Ovary (tissue), 3 donors: ENCODE measurements around the gene CPA5.

ENCODE experiments used
- CTCF ChIP-seq, 3 donors: fragments of 450-650 bp in 2 of 3; fragments of 200-600 bp in 1 of 3; IDR thresholded peaks; one replicate each; pipeline versions ENCODE4 v1.5.1 to v1.8.0; 2016 to 2022; ENCODE audit warnings: antibody characterized with exemption in 3 of 3, mild to moderate bottlenecking in 1 of 3
- EP300 ChIP-seq: sonication (generic); formaldehyde crosslinking; IDR thresholded peaks from one replicate; pipeline ENCODE4 v1.6.1; 2017; ENCODE audit warnings: antibody characterized with exemption
- POLR2A ChIP-seq: fragments of 450-650 bp; IDR thresholded peaks from one replicate; pipeline ENCODE4 v1.6.1; 2017; ENCODE audit warnings: antibody characterized with exemption, mild to moderate bottlenecking, moderate library complexity
- donor health status: DM: no; HTN: no; CAD: no.

- no peak for TF ChIP-seq CTCF (IDR thresholded peaks at IDR 0.05)
- TF ChIP-seq POLR2A: no peak
- TF ChIP-seq EP300: no peak
Observed at GRCh38 chr7:130296221-130296951, 48.2 kb upstream of the CPA5 start.
